NAMALWA (cell line): ENCODE data around the gene VAV1.
"Not testable (repeated sequence)": the region's sequence is repeated elsewhere in the genome, so short reads cannot be mapped to it uniquely, and the experiment has no call there.

Experiments used
- DNase-seq: peaks from one replicate; pipeline ENCODE4 v3.0.0-alpha.2; 2015; ENCODE audit warnings: low spot score

VAV1 gene

GRCh38 chr19:6852001-6852400 is 79.5 kb downstream of the VAV1 start:
- DNase-seq: no peak

GRCh38 chr19:6853868-6854267 is 81.4 kb downstream of the VAV1 start:
- DNase-seq: no peak

GRCh38 chr19:6854758-6855157 is 82.2 kb downstream of the VAV1 start:
- DNase-seq: no peak

GRCh38 chr19:6856749-6857372 is 84.4 kb downstream of the VAV1 start:
- no peak for DNase-seq

- no peak for DNase-seq
Measured at GRCh38 chr19:6861683-6862286, 89.3 kb downstream of the VAV1 start.

- DNase-seq: peak; percentile 92
Measured at GRCh38 chr19:6862673-6863078, 90.2 kb downstream of the VAV1 start.

GRCh38 chr19:6864325-6864940 is 91.9 kb downstream of the VAV1 start:
- DNase-seq: no peak

- DNase-seq: no peak
Measured at GRCh38 chr19:6865849-6866248, 93.3 kb downstream of the VAV1 start.

GRCh38 chr19:6866741-6867151 is 94.2 kb downstream of the VAV1 start:
- no peak for DNase-seq

GRCh38 chr19:6868351-6868750 is 95.8 kb downstream of the VAV1 start:
- no peak for DNase-seq

- not testable (repeated sequence) for DNase-seq
Measured at GRCh38 chr19:6869151-6869882, 96.8 kb downstream of the VAV1 start.

GRCh38 chr19:6873708-6874431 is 101.4 kb downstream of the VAV1 start:
- DNase-seq: no peak

- DNase-seq: no peak
Measured at GRCh38 chr19:6875218-6875617, 102.7 kb downstream of the VAV1 start.

GRCh38 chr19:6876748-6877147 is 104.2 kb downstream of the VAV1 start:
- no peak for DNase-seq

- no peak for DNase-seq
Measured at GRCh38 chr19:6877766-6878165, 105.3 kb downstream of the VAV1 start.

- DNase-seq: no peak
Measured at GRCh38 chr19:6886277-6886897, 113.9 kb downstream of the VAV1 start.

- no peak for DNase-seq
Measured at GRCh38 chr19:6887316-6887715, 114.8 kb downstream of the VAV1 start, which contains the start of gene ADGRE1. Gene ADGRE1, plus strand, starts transcription at chr19:6887579. Its CDS starts 30 bp downstream, at chr19:6887609.

GRCh38 chr19:6888967-6889366 is 116.5 kb downstream of the VAV1 start:
- no peak for DNase-seq

GRCh38 chr19:6890401-6890913 is 117.9 kb downstream of the VAV1 start:
- DNase-seq: no peak

GRCh38 chr19:6890938-6891337 is 118.4 kb downstream of the VAV1 start:
- no peak for DNase-seq

GRCh38 chr19:6891761-6892385 is 119.4 kb downstream of the VAV1 start:
- no peak for DNase-seq
